HG03196 (cell line): ENCODE measurements around the gene CIB1.

Experiments
- ATAC-seq: cut with Tn5 transposase; IDR thresholded peaks from one replicate; pipeline ENCODE4 v1.9.1; 2021; ENCODE audit not compliant: unreplicated experiment

Gene CIB1

GRCh38 chr15:90241343-90242192, 7.8 kb upstream of the CIB1 start:
- ATAC-seq: no peak

GRCh38 chr15:90240856-90241255, 7.1 kb upstream of the CIB1 start:
- no peak for ATAC-seq

GRCh38 chr15:90239371-90239770, 5.6 kb upstream of the CIB1 start:
- ATAC-seq: no peak

- peak; percentile 63 for ATAC-seq
Measured at GRCh38 chr15:90234096-90234988, 601 bp upstream of the CIB1 start, which contains the start of gene GDPGP1. Gene GDPGP1, plus strand, starts transcription at chr15:90234209. Its CDS starts 6,700 bp downstream, at chr15:90240909.

- ATAC-seq: no peak
Measured at GRCh38 chr15:90232941-90233386, 777 bp downstream of the CIB1 start.

GRCh38 chr15:90232196-90232595, 1.5 kb downstream of the CIB1 start:
- no peak for ATAC-seq

- no peak for ATAC-seq
Measured at GRCh38 chr15:90231028-90232017, 2.4 kb downstream of the CIB1 start.

GRCh38 chr15:90230610-90231009, 3.1 kb downstream of the CIB1 start:
- no peak for ATAC-seq

GRCh38 chr15:90230071-90230494, 3.7 kb downstream of the CIB1 start:
- no peak for ATAC-seq

GRCh38 chr15:90228960-90229359, 4.8 kb downstream of the CIB1 start:
- ATAC-seq: no peak

- ATAC-seq: no peak
Measured at GRCh38 chr15:90227816-90228772, 5.6 kb downstream of the CIB1 start.

- no peak for ATAC-seq
Measured at GRCh38 chr15:90227336-90227735, 6.4 kb downstream of the CIB1 start.

GRCh38 chr15:90225504-90226234, 8.1 kb downstream of the CIB1 start:
- ATAC-seq: no peak

- no peak for ATAC-seq
Measured at GRCh38 chr15:90225047-90225446, 8.7 kb downstream of the CIB1 start.

- ATAC-seq: no peak
Measured at GRCh38 chr15:90223441-90224165, 10.1 kb downstream of the CIB1 start.

GRCh38 chr15:90222547-90222946, 11.2 kb downstream of the CIB1 start:
- ATAC-seq: no peak

- no peak for ATAC-seq
Measured at GRCh38 chr15:90221246-90221900, 12.4 kb downstream of the CIB1 start.
